HCT116 (cell line): Measurements from ENCODE around the gene TNIK.

Experiments used
- EGR1 ChIP-seq: IDR thresholded peaks from 2 replicates; pipeline ENCODE4 v1.6.1; 2012; ENCODE audit warnings: low read depth
- ELF1 ChIP-seq: IDR thresholded peaks from 2 replicates; pipeline ENCODE4 v1.6.1; 2012; ENCODE audit warnings: low read depth, borderline replicate concordance
- EZH2 ChIP-seq: fragments of 200-600 bp; sonication (generic); IDR thresholded peaks from 2 replicates; pipeline ENCODE4 v1.6.1; 2017; ENCODE audit warnings: antibody characterized with exemption, mixed run types
- EZH2phosphoT487 ChIP-seq: fragments of 200-600 bp; IDR thresholded peaks from 2 replicates; pipeline ENCODE4 v1.6.1; 2018; ENCODE audit warnings: antibody characterized with exemption, borderline replicate concordance
- POLR2A ChIP-seq: IDR thresholded peaks from 2 replicates; pipeline ENCODE4 v1.7.0; 2011; ENCODE audit warnings: borderline replicate concordance; ENCODE audit not compliant: insufficient read depth, insufficient read length; ENCODE audit errors: extremely low read depth
- POLR2AphosphoS5 ChIP-seq: IDR thresholded peaks from 2 replicates; pipeline ENCODE4 v1.6.1; 2011; ENCODE audit warnings: mild to moderate bottlenecking, low read depth, low read length, moderate library complexity
- SIN3A ChIP-seq: IDR thresholded peaks from 2 replicates; pipeline ENCODE4 v1.6.1; 2012; ENCODE audit warnings: low read depth
- SP1 ChIP-seq: IDR thresholded peaks from 2 replicates; pipeline ENCODE4 v1.6.1; 2012; ENCODE audit warnings: low read depth
- YY1 ChIP-seq: IDR thresholded peaks from 2 replicates; pipeline ENCODE4 v1.6.1; 2011; ENCODE audit warnings: low read length, low read depth, moderate library complexity, mild to moderate bottlenecking; ENCODE audit not compliant: insufficient replicate concordance; ENCODE audit errors: extremely low read depth
- ZFX ChIP-seq: fragments of 450-650 bp; IDR thresholded peaks from 2 replicates; pipeline ENCODE4 v1.6.1; 2017
- ZNF274 ChIP-seq: fragments of 200-500 bp; sonication (Bioruptor generic); IDR thresholded peaks from 2 replicates; pipeline ENCODE4 v1.6.1; 2014; ENCODE audit warnings: mild to moderate bottlenecking, low read depth, low read length, inconsistent platforms
- TF ChIP-seq, protein P1 (sequence below), 3 experiments: fragments of 200-600 bp in 1 of 3; sonication (generic) in 1 of 3; IDR thresholded peaks in 2 of 3; conservative IDR thresholded peaks in 1 of 3; 2 replicates each; pipeline ENCODE4 v1.5.1; 2012 to 2017; ENCODE audit warnings: low read depth in 2 of 3, low read length in 2 of 3, antibody characterized with exemption in 1 of 3, borderline replicate concordance in 1 of 3, control low read depth in 1 of 3, mild to moderate bottlenecking in 1 of 3, mixed read lengths in 1 of 3, mixed run types in 1 of 3, moderate library complexity in 1 of 3; ENCODE audit not compliant: insufficient read depth in 1 of 3
- TF ChIP-seq, protein P2 (sequence below): IDR thresholded peaks from 2 replicates; pipeline ENCODE4 v1.6.1; 2012
- TF ChIP-seq, protein P3 (sequence below): IDR thresholded peaks from 2 replicates; pipeline ENCODE4 v1.6.1; 2012; ENCODE audit warnings: low read depth

DNA sequence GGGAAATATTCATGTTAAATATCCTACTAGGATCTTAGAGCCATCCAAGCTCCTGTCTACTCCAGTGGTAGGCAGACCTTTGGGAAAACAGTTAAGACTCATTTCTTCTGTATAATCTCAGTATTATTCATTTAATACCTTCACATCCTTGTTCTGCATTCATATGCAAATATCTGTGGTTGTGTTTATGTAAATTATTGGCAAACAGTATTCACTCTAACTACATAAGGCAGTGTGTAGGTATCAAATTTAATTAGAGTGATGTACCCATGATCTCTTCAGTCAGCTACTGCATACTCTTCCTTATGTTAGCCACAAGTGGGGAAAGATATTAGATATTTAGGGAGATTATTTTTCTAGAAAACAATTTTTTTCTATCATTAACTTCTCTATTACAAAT, 232.8 kb downstream of the TNIK start:
- TF ChIP-seq POLR2A (no peak), POLR2AphosphoS5 (no peak), ELF1 (no peak), YY1 (no peak), EZH2 (no peak), EZH2phosphoT487 (no peak), SIN3A (no peak), ZFX (no peak), EGR1 (no peak), SP1 (no peak), ZNF274 (no peak)
- TF ChIP-seq, protein P1, sequence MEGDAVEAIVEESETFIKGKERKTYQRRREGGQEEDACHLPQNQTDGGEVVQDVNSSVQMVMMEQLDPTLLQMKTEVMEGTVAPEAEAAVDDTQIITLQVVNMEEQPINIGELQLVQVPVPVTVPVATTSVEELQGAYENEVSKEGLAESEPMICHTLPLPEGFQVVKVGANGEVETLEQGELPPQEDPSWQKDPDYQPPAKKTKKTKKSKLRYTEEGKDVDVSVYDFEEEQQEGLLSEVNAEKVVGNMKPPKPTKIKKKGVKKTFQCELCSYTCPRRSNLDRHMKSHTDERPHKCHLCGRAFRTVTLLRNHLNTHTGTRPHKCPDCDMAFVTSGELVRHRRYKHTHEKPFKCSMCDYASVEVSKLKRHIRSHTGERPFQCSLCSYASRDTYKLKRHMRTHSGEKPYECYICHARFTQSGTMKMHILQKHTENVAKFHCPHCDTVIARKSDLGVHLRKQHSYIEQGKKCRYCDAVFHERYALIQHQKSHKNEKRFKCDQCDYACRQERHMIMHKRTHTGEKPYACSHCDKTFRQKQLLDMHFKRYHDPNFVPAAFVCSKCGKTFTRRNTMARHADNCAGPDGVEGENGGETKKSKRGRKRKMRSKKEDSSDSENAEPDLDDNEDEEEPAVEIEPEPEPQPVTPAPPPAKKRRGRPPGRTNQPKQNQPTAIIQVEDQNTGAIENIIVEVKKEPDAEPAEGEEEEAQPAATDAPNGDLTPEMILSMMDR (IDR thresholded peaks at IDR 0.05 in 2 of 3, conservative IDR thresholded peaks at IDR 0.05 in 1 of 3; ENCODE audit: borderline replicate concordance in 1 of 3, insufficient read depth in 1 of 3, low read depth in 2 of 3, low read length in 2 of 3), result no peak
- TF ChIP-seq, protein P2, sequence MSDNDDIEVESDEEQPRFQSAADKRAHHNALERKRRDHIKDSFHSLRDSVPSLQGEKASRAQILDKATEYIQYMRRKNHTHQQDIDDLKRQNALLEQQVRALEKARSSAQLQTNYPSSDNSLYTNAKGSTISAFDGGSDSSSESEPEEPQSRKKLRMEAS, result no peak
- TF ChIP-seq, protein P3, sequence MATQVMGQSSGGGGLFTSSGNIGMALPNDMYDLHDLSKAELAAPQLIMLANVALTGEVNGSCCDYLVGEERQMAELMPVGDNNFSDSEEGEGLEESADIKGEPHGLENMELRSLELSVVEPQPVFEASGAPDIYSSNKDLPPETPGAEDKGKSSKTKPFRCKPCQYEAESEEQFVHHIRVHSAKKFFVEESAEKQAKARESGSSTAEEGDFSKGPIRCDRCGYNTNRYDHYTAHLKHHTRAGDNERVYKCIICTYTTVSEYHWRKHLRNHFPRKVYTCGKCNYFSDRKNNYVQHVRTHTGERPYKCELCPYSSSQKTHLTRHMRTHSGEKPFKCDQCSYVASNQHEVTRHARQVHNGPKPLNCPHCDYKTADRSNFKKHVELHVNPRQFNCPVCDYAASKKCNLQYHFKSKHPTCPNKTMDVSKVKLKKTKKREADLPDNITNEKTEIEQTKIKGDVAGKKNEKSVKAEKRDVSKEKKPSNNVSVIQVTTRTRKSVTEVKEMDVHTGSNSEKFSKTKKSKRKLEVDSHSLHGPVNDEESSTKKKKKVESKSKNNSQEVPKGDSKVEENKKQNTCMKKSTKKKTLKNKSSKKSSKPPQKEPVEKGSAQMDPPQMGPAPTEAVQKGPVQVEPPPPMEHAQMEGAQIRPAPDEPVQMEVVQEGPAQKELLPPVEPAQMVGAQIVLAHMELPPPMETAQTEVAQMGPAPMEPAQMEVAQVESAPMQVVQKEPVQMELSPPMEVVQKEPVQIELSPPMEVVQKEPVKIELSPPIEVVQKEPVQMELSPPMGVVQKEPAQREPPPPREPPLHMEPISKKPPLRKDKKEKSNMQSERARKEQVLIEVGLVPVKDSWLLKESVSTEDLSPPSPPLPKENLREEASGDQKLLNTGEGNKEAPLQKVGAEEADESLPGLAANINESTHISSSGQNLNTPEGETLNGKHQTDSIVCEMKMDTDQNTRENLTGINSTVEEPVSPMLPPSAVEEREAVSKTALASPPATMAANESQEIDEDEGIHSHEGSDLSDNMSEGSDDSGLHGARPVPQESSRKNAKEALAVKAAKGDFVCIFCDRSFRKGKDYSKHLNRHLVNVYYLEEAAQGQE, result no peak
